NCI-H1417 (cell line): Measurements from ENCODE around the gene IMMP2L.

Source experiments
- DNase-seq, 3 experiments: peaks; one replicate each; lab custom pipeline; 2025; lab: John Stamatoyannopoulos, UW

Gene IMMP2L

GRCh38 chr7:110808361-110808760 lies 753.9 kb downstream of the IMMP2L start:
- no peak for DNase-seq

- DNase-seq: no peak
Observed at GRCh38 chr7:110804501-110804900, 757.8 kb downstream of the IMMP2L start.

GRCh38 chr7:110803602-110804143 lies 758.6 kb downstream of the IMMP2L start:
- no peak for DNase-seq

- DNase-seq: no peak
Observed at GRCh38 chr7:110801502-110801901, 760.8 kb downstream of the IMMP2L start.

- no peak for DNase-seq
Observed at GRCh38 chr7:110800984-110801383, 761.3 kb downstream of the IMMP2L start.

GRCh38 chr7:110797656-110798055 lies 764.6 kb downstream of the IMMP2L start:
- no peak for DNase-seq

- no peak for DNase-seq
Observed at GRCh38 chr7:110790992-110791391, 771.3 kb downstream of the IMMP2L start.

GRCh38 chr7:110786328-110786965 lies 775.8 kb downstream of the IMMP2L start:
- DNase-seq: peak in 2 of 3 experiments; percentile 37 to 88

GRCh38 chr7:110784749-110785148 lies 777.5 kb downstream of the IMMP2L start:
- no peak for DNase-seq

GRCh38 chr7:110780712-110781111 lies 781.6 kb downstream of the IMMP2L start:
- peak in 2 of 3 experiments; percentile 14 to 77 for DNase-seq

GRCh38 chr7:110779339-110779738 lies 783.0 kb downstream of the IMMP2L start:
- DNase-seq: no peak

- DNase-seq: no peak
Observed at GRCh38 chr7:110775046-110775445, 787.2 kb downstream of the IMMP2L start.

- DNase-seq: peak in 1 of 3 experiments; percentile 38
Observed at GRCh38 chr7:110774071-110774470, 788.2 kb downstream of the IMMP2L start.

- no peak for DNase-seq
Observed at GRCh38 chr7:110772615-110773014, 789.7 kb downstream of the IMMP2L start.

GRCh38 chr7:110771717-110772116 lies 790.6 kb downstream of the IMMP2L start:
- DNase-seq: no peak

GRCh38 chr7:110767550-110768110 lies 794.7 kb downstream of the IMMP2L start:
- no peak for DNase-seq

- DNase-seq: peak in 2 of 3 experiments; percentile 12 to 64
Observed at GRCh38 chr7:110766864-110767263, 795.4 kb downstream of the IMMP2L start.

GRCh38 chr7:110764852-110765251 lies 797.4 kb downstream of the IMMP2L start:
- DNase-seq: no peak

GRCh38 chr7:110762546-110763225 lies 799.6 kb downstream of the IMMP2L start:
- peak in 2 of 3 experiments; percentile 33 to 79 for DNase-seq

GRCh38 chr7:110760341-110760740 lies 802.0 kb downstream of the IMMP2L start:
- no peak for DNase-seq

- no peak for DNase-seq
Observed at GRCh38 chr7:110759069-110759468, 803.2 kb downstream of the IMMP2L start.

- DNase-seq: no peak
Observed at GRCh38 chr7:110754649-110755048, 807.6 kb downstream of the IMMP2L start.
